Measurements from ENCODE around the gene ECHS1.

GRCh38 chr10:133396035-133396624, 23.0 kb upstream of the ECHS1 start:
- TF ChIP-seq CTCF (conservative IDR thresholded peaks at IDR 0.05 in 1 of 2, IDR thresholded peaks at IDR 0.05 in 1 of 2; ENCODE audit: extremely low read depth in 1 of 2, insufficient read depth in 1 of 2, low read depth in 1 of 2, low read length in 2 of 2) (no peak), EZH2 (IDR thresholded peaks at IDR 0.05; ENCODE audit: borderline replicate concordance, low read length) (no peak)
